Tibial artery (tissue), 4 donors: ENCODE data around the gene MARCHF11.

Source experiments
- DNase-seq, 2 donors: peaks; one replicate each; pipeline ENCODE4 v3.0.0-alpha.2; 2019
- H3K27ac ChIP-seq, 2 donors: fragments of 200-600 bp; sonication (generic) in 1 of 2; 1 replicate in 1 of 2; 2 replicates in 1 of 2; pipeline ENCODE4 v1.5.1; 2018 to 2019; ENCODE audit warnings: mild to moderate bottlenecking in 1 of 2
- H3K27me3 ChIP-seq, 2 donors: fragments of 200-600 bp; sonication (generic) in 1 of 2; one replicate each; pipeline versions ENCODE4 v1.5.1 to v1.6.0; 2016 to 2019
- H3K36me3 ChIP-seq, 3 donors: fragments of 200-600 bp; sonication (generic) in 2 of 3; one replicate each; pipeline ENCODE4 v1.5.1; 2016 to 2019; ENCODE audit warnings: mild to moderate bottlenecking in 2 of 3
- H3K4me1 ChIP-seq, 4 donors: fragments of 200-600 bp; sonication (generic) in 2 of 4; 1 replicate in 3 of 4; 2 replicates in 1 of 4; pipeline ENCODE4 v1.5.1; 2016 to 2019
- H3K4me3 ChIP-seq, 2 donors: fragments of 200-600 bp; sonication (generic) in 1 of 2; 1 replicate in 1 of 2; 2 replicates in 1 of 2; pipeline ENCODE4 v1.5.1; 2018 to 2019; ENCODE audit warnings: mild to moderate bottlenecking in 2 of 2
- H3K9me3 ChIP-seq, 3 donors: fragments of 200-600 bp; sonication (generic) in 1 of 3; one replicate each; pipeline ENCODE4 v1.5.1; 2016 to 2019
- intact Hi-C: fragments of 100-400 bp; cut with DNase I; formaldehyde crosslinking; loops from one replicate; pipeline ENCODE4 v1.15.0; 2023; ENCODE audit warnings: low total_unique reads
- TF ChIP-seq, protein P1 (sequence below), 2 experiments: fragments of 200-600 bp in 1 of 2; fragments of 450-650 bp in 1 of 2; IDR thresholded peaks; one replicate each; pipeline ENCODE4 v1.5.1; 2017 to 2019; ENCODE audit warnings: antibody characterized with exemption in 2 of 2, mild to moderate bottlenecking in 1 of 2, moderate library complexity in 1 of 2

Gene MARCHF11

DNA sequence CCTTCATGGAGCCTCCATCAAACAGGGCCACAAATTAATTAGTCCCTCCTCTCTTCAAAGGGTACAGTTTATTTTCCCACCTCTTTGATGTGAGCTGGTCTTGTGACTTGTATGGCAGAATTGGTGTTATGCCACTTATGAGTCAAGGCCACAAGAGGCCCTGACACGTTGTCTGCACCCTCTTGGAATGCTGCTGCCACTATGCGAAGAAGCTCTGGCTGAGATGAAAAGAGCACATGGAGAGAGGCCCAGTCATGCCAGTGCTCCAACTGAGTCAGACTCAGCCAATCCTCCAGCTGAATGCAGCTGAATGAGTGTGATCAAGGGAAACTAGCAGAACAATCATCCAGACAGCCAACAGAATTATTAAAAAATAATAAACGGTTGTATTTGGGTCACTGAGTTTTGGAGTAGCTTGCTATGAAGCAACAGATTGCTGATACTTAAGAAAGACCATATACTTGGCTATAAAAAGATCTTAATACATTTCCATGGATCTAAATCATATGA lies 128.3 kb downstream of the MARCHF11 start:
- H3K4me3 ChIP-seq, result no peak overlapping the region
- H3K4me1 ChIP-seq, result no peaks in the 10 kb centered on the region
- no peak overlapping the region for H3K27ac ChIP-seq
- H3K9me3 ChIP-seq, result no peaks in the 10 kb centered on the region
- H3K27me3 ChIP-seq, result no peaks in the 10 kb centered on the region
- TF ChIP-seq, protein P1, sequence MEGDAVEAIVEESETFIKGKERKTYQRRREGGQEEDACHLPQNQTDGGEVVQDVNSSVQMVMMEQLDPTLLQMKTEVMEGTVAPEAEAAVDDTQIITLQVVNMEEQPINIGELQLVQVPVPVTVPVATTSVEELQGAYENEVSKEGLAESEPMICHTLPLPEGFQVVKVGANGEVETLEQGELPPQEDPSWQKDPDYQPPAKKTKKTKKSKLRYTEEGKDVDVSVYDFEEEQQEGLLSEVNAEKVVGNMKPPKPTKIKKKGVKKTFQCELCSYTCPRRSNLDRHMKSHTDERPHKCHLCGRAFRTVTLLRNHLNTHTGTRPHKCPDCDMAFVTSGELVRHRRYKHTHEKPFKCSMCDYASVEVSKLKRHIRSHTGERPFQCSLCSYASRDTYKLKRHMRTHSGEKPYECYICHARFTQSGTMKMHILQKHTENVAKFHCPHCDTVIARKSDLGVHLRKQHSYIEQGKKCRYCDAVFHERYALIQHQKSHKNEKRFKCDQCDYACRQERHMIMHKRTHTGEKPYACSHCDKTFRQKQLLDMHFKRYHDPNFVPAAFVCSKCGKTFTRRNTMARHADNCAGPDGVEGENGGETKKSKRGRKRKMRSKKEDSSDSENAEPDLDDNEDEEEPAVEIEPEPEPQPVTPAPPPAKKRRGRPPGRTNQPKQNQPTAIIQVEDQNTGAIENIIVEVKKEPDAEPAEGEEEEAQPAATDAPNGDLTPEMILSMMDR (IDR thresholded peaks at IDR 0.05), result no peak
- DNase-seq, result no peak
- no peaks in the 10 kb centered on the region for H3K36me3 ChIP-seq
- intact Hi-C loops, result no loop called here

DNA sequence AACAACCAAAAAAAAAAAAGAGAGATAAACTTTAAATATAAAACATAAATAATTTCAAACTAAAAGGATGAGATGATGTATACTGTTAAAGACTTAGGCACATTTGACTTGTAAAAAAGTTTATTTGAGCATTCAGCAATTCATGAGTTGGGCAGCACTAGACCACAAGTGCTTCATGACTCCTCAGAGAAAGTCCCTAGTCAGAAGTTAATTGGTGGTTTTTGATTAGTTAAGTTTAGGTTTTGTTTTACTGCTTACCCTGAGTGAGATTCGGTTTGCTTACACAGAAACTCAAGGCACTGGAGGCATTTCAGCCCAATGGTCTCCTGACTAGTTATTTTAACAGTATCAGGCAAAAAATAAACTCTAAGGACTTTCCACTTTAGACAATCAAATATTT lies 129.2 kb downstream of the MARCHF11 start:
- no peak for DNase-seq
- Histone ChIP-seq H3K27me3 (no peaks in the 10 kb centered on the region), H3K4me1 (no peaks in the 10 kb centered on the region), H3K36me3 (no peaks in the 10 kb centered on the region), H3K27ac (no peak overlapping the region), H3K4me3 (no peak overlapping the region), H3K9me3 (no peaks in the 10 kb centered on the region)
- TF ChIP-seq, protein P1 (IDR thresholded peaks at IDR 0.05), result no peak
- intact Hi-C loops, result no loop called here

DNA sequence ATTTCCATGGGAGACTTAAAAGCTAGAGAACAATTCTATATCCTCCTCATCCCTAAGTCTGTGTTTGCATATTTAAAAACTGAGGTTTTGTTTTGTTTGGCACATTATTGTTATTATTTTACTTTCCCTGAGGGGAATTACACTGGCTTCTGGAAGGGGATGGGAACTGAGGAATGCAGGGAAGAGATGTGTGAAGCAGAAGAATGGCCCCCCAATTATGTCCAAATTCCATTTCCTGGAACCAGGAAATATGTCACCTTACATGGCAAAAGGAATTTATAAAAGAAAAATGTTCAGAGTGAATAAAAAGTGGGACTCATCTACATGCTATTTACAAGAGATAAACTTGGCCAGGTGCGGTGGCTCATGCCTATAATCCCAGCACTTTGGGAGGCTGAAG lies 129.8 kb downstream of the MARCHF11 start:
- no peaks in the 10 kb centered on the region for H3K27me3 ChIP-seq
- no peaks in the 10 kb centered on the region for H3K4me1 ChIP-seq
- H3K4me3 ChIP-seq, result no peak overlapping the region
- H3K9me3 ChIP-seq, result no peaks in the 10 kb centered on the region
- intact Hi-C loops, result no loop called here
- no peaks in the 10 kb centered on the region for H3K36me3 ChIP-seq
- no peak overlapping the region for H3K27ac ChIP-seq
- TF ChIP-seq, protein P1 (IDR thresholded peaks at IDR 0.05), result no peak
- DNase-seq, result no peak

DNA sequence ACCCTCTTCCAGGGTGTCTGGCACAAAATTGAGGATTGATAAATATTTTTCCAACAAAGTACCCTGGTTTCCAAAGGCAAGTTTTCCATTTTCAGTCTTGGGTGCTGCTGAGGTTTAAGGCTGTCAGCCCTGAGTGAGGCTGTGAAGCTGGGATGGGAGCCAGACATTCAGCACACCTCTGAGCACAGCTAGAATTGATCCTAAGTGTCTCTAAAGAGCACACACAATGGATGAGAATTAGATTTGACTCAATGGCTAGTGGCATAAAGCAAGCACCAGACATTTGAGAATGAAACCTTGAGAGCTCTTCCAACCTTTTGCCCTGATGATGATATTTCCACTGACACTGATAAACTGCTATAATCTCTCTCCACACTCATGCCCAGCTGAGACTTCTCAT lies 131.5 kb downstream of the MARCHF11 start:
- TF ChIP-seq, protein P1 (IDR thresholded peaks at IDR 0.05), result no peak
- H3K27ac ChIP-seq, result no peak overlapping the region
- no peak overlapping the region for H3K4me3 ChIP-seq
- no peaks in the 10 kb centered on the region for H3K36me3 ChIP-seq
- DNase-seq, result no peak
- H3K27me3 ChIP-seq, result no peaks in the 10 kb centered on the region
- H3K4me1 ChIP-seq, result no peaks in the 10 kb centered on the region
- intact Hi-C loops, result no loop called here
- H3K9me3 ChIP-seq, result no peaks in the 10 kb centered on the region

DNA sequence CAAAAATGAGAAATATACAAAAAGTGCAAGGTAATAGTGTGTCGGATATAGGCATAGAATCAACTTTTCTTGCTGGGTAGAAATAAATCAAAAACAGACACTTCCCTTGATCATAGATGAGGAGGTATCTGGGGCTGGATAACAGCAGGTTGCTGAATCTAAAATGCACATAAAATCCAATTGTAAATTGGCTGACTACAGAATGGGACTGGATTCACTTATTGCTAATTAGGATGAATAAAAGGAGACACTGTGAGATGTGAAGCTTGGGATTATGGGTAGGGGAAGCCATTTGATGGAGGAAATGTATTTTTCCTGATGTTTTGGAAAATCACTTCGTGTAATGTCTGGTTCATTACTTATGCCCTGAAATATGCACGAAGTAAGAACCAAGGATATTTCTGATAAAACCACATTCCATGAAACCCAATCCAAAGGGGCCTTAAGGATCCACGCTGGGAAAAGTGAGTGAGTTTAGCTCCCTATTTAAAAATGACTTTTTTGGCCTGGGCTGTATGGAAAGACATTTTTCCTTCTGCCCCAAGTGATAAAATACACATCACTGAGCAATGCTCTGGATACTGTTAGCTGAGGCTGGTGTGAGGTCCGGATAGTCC lies 136.1 kb downstream of the MARCHF11 start:
- no peaks in the 10 kb centered on the region for H3K36me3 ChIP-seq
- H3K4me1 ChIP-seq, result no peaks in the 10 kb centered on the region
- TF ChIP-seq, protein P1 (IDR thresholded peaks at IDR 0.05), result no peak
- intact Hi-C loops, result no loop called here
- no peak overlapping the region for H3K27ac ChIP-seq
- no peaks in the 10 kb centered on the region for H3K9me3 ChIP-seq
- no peaks in the 10 kb centered on the region for H3K27me3 ChIP-seq
- DNase-seq, result no peak
- no peak overlapping the region for H3K4me3 ChIP-seq
